GM19372 (cell line): ENCODE results near the gene RRP36.

Experiments
- ATAC-seq: cut with Tn5 transposase; IDR thresholded peaks from one replicate; pipeline ENCODE4 v1.9.1; 2021; ENCODE audit warnings: mild to moderate bottlenecking, low read depth, moderate library complexity; ENCODE audit not compliant: unreplicated experiment

The RRP36 gene

GRCh38 chr6:43060755-43061633 is 39.6 kb downstream of the RRP36 start:
- no peak for ATAC-seq

- no peak for ATAC-seq
Measured at GRCh38 chr6:43061861-43062260, 40.4 kb downstream of the RRP36 start.

GRCh38 chr6:43062818-43063217 is 41.4 kb downstream of the RRP36 start:
- no peak for ATAC-seq

GRCh38 chr6:43070028-43070632 is 48.7 kb downstream of the RRP36 start:
- ATAC-seq: no peak

GRCh38 chr6:43074847-43075669 is 53.6 kb downstream of the RRP36 start:
- ATAC-seq: no peak

GRCh38 chr6:43075670-43076463 is 54.4 kb downstream of the RRP36 start, which contains the start of gene PTK7:
TSS of gene PTK7 (plus strand) at chr6:43076314. CDS start at chr6:43076489, 175 bp downstream.
- ATAC-seq: no peak

- ATAC-seq: no peak
Measured at GRCh38 chr6:43076464-43077332, 55.3 kb downstream of the RRP36 start.

- no peak for ATAC-seq
Measured at GRCh38 chr6:43077333-43077809, 55.9 kb downstream of the RRP36 start.

- ATAC-seq: no peak
Measured at GRCh38 chr6:43077981-43078511, 56.6 kb downstream of the RRP36 start.

- ATAC-seq: no peak
Measured at GRCh38 chr6:43078691-43079090, 57.3 kb downstream of the RRP36 start.
